Measurements from ENCODE around the gene RUNDC3A.

The RUNDC3A gene

GRCh38 chr17:44277976-44278375 is 30.4 kb upstream of the RUNDC3A start:
- TF ChIP-seq, protein P1, sequence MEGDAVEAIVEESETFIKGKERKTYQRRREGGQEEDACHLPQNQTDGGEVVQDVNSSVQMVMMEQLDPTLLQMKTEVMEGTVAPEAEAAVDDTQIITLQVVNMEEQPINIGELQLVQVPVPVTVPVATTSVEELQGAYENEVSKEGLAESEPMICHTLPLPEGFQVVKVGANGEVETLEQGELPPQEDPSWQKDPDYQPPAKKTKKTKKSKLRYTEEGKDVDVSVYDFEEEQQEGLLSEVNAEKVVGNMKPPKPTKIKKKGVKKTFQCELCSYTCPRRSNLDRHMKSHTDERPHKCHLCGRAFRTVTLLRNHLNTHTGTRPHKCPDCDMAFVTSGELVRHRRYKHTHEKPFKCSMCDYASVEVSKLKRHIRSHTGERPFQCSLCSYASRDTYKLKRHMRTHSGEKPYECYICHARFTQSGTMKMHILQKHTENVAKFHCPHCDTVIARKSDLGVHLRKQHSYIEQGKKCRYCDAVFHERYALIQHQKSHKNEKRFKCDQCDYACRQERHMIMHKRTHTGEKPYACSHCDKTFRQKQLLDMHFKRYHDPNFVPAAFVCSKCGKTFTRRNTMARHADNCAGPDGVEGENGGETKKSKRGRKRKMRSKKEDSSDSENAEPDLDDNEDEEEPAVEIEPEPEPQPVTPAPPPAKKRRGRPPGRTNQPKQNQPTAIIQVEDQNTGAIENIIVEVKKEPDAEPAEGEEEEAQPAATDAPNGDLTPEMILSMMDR (IDR thresholded peaks at IDR 0.05; ENCODE audit: low read depth, low read length), result no peak
- no peak overlapping the region for H3K4me3 ChIP-seq (ENCODE audit: low read depth, low read length)

- no peak overlapping the region for H3K4me3 ChIP-seq (ENCODE audit: low read depth, low read length)
- TF ChIP-seq, protein P1 (IDR thresholded peaks at IDR 0.05; ENCODE audit: low read depth, low read length), result no peak
Measured at GRCh38 chr17:44279346-44279665, 29.1 kb upstream of the RUNDC3A start.

DNA sequence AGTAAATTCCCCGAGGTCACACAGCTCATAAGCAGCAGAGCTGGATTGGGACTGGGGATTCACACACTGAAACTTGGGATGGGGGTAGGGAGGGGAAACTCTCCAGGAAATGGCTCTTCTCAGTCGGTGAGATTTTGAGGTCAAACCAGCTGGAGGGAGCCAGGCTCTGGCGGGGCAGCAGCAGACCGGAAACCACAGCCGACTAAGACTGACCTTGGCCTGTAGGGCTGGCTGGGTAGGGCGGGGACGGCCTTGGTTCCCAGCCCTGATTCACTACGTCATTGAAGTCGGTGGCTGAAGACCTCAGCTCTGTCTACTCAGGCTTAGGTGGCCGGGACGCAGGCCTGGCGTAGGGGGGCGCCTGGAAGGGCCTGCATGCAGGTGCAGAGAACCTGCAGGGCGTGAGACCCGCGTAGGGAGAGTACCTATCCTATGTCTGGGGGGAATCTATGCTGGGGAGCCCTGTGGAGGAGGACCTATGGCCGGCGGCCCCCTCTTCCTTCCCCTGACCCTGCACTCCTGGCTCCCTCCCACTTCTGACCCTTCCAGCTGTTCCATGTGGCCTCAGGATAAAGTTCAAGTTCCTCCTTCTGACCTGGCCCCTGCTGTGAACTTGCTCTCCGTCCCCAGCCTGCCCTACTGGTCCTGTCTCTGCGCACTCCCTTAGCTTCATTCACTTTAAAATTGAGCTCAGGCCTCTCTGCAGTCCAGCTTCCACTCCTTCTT is 28.6 kb upstream of the RUNDC3A start:
- TF ChIP-seq, protein P1 (IDR thresholded peaks at IDR 0.05; ENCODE audit: low read depth, low read length), result no peak
- H3K4me3 ChIP-seq (ENCODE audit: low read depth, low read length), result no peak overlapping the region

DNA sequence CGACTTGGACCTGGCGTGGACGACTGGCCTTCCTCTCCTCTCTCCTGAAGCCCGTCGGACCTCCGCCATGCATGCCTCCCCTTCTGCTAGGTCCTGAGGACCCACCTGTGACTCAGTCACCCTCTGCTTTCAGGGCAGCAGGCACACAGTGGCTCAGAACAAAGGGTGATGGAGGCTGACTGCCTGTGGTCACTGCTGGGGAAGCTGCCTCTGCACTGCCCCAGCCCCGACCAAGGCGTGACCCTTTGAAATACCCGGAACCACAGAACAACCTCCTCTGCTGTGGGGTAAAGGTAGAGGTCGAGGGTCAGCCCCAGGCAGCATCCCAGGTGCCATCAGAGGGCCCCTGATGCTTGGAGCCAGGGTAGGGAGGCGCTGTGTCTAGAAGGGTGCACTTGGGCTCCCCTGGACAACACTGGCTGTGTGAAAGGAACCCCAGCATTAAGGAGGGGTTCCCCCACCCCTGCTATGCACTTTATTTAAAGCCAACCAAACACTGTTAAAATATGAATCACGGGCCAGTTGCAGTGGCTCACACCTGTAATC is 27.9 kb upstream of the RUNDC3A start:
- TF ChIP-seq, protein P1 (IDR thresholded peaks at IDR 0.05; ENCODE audit: low read depth, low read length), result no peak
- no peak overlapping the region for H3K4me3 ChIP-seq (ENCODE audit: low read depth, low read length)

- TF ChIP-seq, protein P1 (IDR thresholded peaks at IDR 0.05; ENCODE audit: low read depth, low read length), result no peak
- H3K4me3 ChIP-seq (ENCODE audit: low read depth, low read length), result no peak overlapping the region
Measured at GRCh38 chr17:44281570-44281969, 26.8 kb upstream of the RUNDC3A start.

- TF ChIP-seq, protein P1 (IDR thresholded peaks at IDR 0.05; ENCODE audit: low read depth, low read length), result no peak
- H3K4me3 ChIP-seq (ENCODE audit: low read depth, low read length), result no peak overlapping the region
Measured at GRCh38 chr17:44282264-44282663, 26.1 kb upstream of the RUNDC3A start.

- TF ChIP-seq, protein P1 (IDR thresholded peaks at IDR 0.05; ENCODE audit: low read depth, low read length), result no peak
- H3K4me3 ChIP-seq (ENCODE audit: low read depth, low read length), result no peak overlapping the region
Measured at GRCh38 chr17:44283344-44284023, 24.9 kb upstream of the RUNDC3A start.

All from WI38 (cell line).